Measurements from ENCODE around the gene DCAF17. TPM values are rescaled to one million over a fixed set of nuclear protein-coding genes. Genes with fewer than 3 reads are reported as not detected.

DCAF17 gene
- total RNA-seq, 1 donor from 2014 or later: 25.2 TPM

DNA sequence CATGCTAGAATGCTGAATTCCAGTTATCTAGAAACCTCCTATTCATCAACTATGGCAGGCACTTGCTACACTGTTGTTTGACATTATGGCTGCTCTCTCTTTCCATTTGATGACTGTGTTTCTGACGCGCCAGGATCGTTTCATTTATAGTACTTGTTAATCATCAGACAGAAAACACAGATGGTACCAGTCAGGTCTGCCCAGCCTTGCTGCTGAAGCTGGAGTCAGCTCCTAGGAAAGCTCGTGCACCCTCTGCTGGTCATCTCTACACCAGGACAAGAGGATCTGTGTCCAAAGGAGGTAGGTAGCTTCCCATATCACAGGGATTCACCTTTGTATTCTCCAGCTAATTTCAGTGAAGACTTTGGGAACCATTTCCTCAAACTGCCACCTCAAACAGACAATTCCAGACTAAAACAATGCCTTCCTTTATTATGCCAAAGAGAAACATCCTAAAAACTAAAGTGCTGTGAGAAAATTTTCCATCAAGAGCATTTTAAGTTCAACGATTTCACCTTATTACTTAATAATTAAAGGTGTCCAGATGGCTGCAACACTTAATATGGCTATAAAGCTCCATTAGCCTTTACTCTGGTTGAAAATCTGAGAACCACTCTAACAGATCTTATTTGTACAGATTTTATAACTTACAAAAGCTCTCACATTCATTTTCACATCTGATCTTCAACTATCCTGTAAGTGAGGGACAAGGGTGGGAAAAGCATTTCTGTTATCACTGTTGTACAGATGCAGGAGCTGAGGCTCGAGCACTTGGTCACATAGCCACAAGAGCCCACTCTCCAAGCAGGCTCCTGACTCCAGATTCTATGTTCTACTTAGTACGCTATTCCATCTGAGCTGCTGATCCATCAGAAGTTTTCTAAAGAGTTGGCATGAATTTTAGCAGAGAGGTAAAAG is 17.8 kb upstream of the DCAF17 start:
- Mint-ChIP-seq H3K9me3 (ENCODE audit: unreplicated experiment) (no peaks in the 10 kb centered on the region), H3K27me3 (ENCODE audit: low read depth, unreplicated experiment) (no peaks in the 10 kb centered on the region), H3K4me3 (ENCODE audit: unreplicated experiment) (no peak overlapping the region), H3K36me3 (ENCODE audit: low read depth, unreplicated experiment) (peaks cover 2% of the 10 kb centered on the region), H3K27ac (ENCODE audit: unreplicated experiment) (no peak overlapping the region), H3K4me1 (ENCODE audit: low read depth, unreplicated experiment) (peaks cover 4% of the 10 kb centered on the region)
- no peak overlapping the region for H3K27ac ChIP-seq (ENCODE audit: low read depth, low read length)
- no peak overlapping the region for H3K4me3 ChIP-seq (ENCODE audit: insufficient read depth, low read depth, low read length)
- TF ChIP-seq, protein P1, sequence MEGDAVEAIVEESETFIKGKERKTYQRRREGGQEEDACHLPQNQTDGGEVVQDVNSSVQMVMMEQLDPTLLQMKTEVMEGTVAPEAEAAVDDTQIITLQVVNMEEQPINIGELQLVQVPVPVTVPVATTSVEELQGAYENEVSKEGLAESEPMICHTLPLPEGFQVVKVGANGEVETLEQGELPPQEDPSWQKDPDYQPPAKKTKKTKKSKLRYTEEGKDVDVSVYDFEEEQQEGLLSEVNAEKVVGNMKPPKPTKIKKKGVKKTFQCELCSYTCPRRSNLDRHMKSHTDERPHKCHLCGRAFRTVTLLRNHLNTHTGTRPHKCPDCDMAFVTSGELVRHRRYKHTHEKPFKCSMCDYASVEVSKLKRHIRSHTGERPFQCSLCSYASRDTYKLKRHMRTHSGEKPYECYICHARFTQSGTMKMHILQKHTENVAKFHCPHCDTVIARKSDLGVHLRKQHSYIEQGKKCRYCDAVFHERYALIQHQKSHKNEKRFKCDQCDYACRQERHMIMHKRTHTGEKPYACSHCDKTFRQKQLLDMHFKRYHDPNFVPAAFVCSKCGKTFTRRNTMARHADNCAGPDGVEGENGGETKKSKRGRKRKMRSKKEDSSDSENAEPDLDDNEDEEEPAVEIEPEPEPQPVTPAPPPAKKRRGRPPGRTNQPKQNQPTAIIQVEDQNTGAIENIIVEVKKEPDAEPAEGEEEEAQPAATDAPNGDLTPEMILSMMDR (IDR thresholded peaks at IDR 0.05; ENCODE audit: insufficient read depth, low read depth, low read length): peak; percentile 95
- no peak for TF ChIP-seq EZH2 (IDR thresholded peaks at IDR 0.05; ENCODE audit: insufficient read depth, low read length)
- FAIRE-seq (peak; percentile 75), DNase-seq (ENCODE audit: low read depth) (peak; percentile 93)
- peaks cover 8% of the 10 kb centered on the region for H3K4me1 ChIP-seq (ENCODE audit: insufficient read depth, low read length)
- no peaks in the 10 kb centered on the region for H3K27me3 ChIP-seq (ENCODE audit: insufficient read depth, low read length)
- H4K20me1 ChIP-seq (ENCODE audit: insufficient read depth, low read length): peaks cover 3% of the 10 kb centered on the region
- peak overlapping the region; percentile 69 for H3K4me2 ChIP-seq (ENCODE audit: low read length)
- peaks cover 3% of the 10 kb centered on the region for H3K79me2 ChIP-seq (ENCODE audit: insufficient read depth, low read length)
- H3K9me3 ChIP-seq (ENCODE audit: insufficient read depth, low read depth, low read length): no peaks in the 10 kb centered on the region
- peak overlapping the region; percentile 6 for H3K9ac ChIP-seq (ENCODE audit: low read length)
- no peaks in the 10 kb centered on the region for H3K36me3 ChIP-seq (ENCODE audit: insufficient read depth, low read length)
- H2AFZ ChIP-seq (ENCODE audit: low read depth, low read length): peak overlapping the region; percentile 50

DNA sequence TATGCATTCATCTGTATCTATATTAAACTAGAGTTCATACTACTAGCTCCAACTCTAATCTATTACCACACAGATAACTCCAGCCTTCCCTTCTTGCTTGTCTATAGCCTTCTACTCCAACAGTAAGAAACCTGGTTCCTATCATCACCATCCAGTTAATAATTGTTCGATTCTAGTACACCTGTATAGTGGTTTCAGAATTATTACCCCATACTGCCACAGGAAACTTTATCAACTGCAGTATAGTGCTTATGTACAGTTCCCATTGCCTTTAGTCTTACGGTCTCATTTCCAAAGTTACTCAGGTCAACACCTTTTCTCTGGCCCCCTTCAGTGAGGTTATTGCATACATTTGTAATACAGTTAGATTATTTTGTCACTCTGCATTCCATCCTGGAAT is 14.7 kb upstream of the DCAF17 start:
- H3K9ac ChIP-seq (ENCODE audit: low read length): no peak overlapping the region
- no peak for TF ChIP-seq EZH2 (IDR thresholded peaks at IDR 0.05; ENCODE audit: insufficient read depth, low read length)
- TF ChIP-seq, protein P1 (IDR thresholded peaks at IDR 0.05; ENCODE audit: insufficient read depth, low read depth, low read length): no peak
- no peaks in the 10 kb centered on the region for H3K27me3 ChIP-seq (ENCODE audit: insufficient read depth, low read length)
- H3K36me3 ChIP-seq (ENCODE audit: insufficient read depth, low read length): no peaks in the 10 kb centered on the region
- H3K27me3 Mint-ChIP-seq (ENCODE audit: low read depth, unreplicated experiment): no peaks in the 10 kb centered on the region
- no peak overlapping the region for H3K4me3 ChIP-seq (ENCODE audit: insufficient read depth, low read depth, low read length)
- H3K4me1 ChIP-seq (ENCODE audit: insufficient read depth, low read length): peaks cover 4% of the 10 kb centered on the region
- peaks cover 15% of the 10 kb centered on the region for H3K36me3 Mint-ChIP-seq (ENCODE audit: low read depth, unreplicated experiment)
- H2AFZ ChIP-seq (ENCODE audit: low read depth, low read length): no peak overlapping the region
- peaks cover 3% of the 10 kb centered on the region for H3K79me2 ChIP-seq (ENCODE audit: insufficient read depth, low read length)
- peaks cover 3% of the 10 kb centered on the region for H4K20me1 ChIP-seq (ENCODE audit: insufficient read depth, low read length)
- DNase-seq (ENCODE audit: low read depth) (no peak), FAIRE-seq (no peak)
- H3K27ac ChIP-seq (ENCODE audit: low read depth, low read length): no peak overlapping the region
- H3K9me3 Mint-ChIP-seq (ENCODE audit: unreplicated experiment): peaks cover 10% of the 10 kb centered on the region
- no peak overlapping the region for H3K4me2 ChIP-seq (ENCODE audit: low read length)
- H3K4me1 Mint-ChIP-seq (ENCODE audit: low read depth, unreplicated experiment): no peaks in the 10 kb centered on the region
- H3K9me3 ChIP-seq (ENCODE audit: insufficient read depth, low read depth, low read length): peaks cover 8% of the 10 kb centered on the region
- no peak overlapping the region for H3K4me3 Mint-ChIP-seq (ENCODE audit: unreplicated experiment)
- H3K27ac Mint-ChIP-seq (ENCODE audit: unreplicated experiment): no peak overlapping the region
